Brain microvascular endothelial cell (primary cell): Measurements from ENCODE around the gene CCAR1.
"Not testable (repeated sequence)": the region's sequence is repeated elsewhere in the genome, so short reads cannot be mapped to it uniquely, and the experiment has no call there.

Source experiments
- DNase-seq: peaks from one replicate; pipeline ENCODE4 v3.0.0-alpha.2; 2020
- H3K27ac ChIP-seq: fragments of 250-450 bp; sonication (Bioruptor Pico); 2 replicates; pipeline ENCODE4 v1.5.1; 2020; ENCODE audit warnings: mild to moderate bottlenecking, moderate library complexity
- H3K27me3 ChIP-seq: fragments of 250-450 bp; sonication (Bioruptor Pico); replicated peaks from 2 replicates; pipeline ENCODE4 v1.5.1; 2020; ENCODE audit warnings: mild to moderate bottlenecking
- H3K36me3 ChIP-seq: fragments of 250-450 bp; sonication (Bioruptor Pico); replicated peaks from 2 replicates; pipeline ENCODE4 v1.5.1; 2020; ENCODE audit warnings: mild to moderate bottlenecking
- H3K4me3 ChIP-seq: 2 replicates; pipeline ENCODE4 v1.5.1; 2011; ENCODE audit warnings: low read depth, mild to moderate bottlenecking, control low read depth, low read length, moderate library complexity
- in situ Hi-C: cut with HindIII; loops from 2 replicates; pipeline ENCODE4 v1.10.0; 2017; ENCODE audit warnings: low sequenced_read_pairs, low pct_ligation_motif_present
- TF ChIP-seq, protein P1 (sequence below): IDR thresholded peaks from 2 replicates; pipeline ENCODE4 v1.5.1; 2011; ENCODE audit warnings: low read depth, mild to moderate bottlenecking, moderate library complexity, low read length, control low read depth, inconsistent platforms; ENCODE audit errors: missing control alignments

CCAR1 gene

DNA sequence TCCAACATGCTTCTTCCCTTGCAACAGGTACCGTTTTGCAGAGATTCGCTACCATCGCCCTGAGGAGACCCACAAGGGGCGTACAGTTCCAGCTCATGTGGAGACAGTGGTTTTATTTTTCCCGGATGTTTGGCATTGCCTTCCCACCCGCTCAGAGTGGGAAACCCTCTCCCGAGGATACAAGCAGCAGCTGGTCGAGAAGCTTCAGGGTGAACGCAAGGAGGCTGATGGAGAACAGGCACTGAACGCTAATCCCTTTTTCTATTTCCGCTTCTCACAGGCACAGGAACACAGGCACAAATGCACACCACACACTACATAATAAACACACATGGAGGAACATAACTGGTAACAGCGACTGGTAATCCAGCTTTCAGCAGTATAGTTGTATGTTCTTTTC, 35.2 kb downstream of the CCAR1 start:
- TF ChIP-seq, protein P1, sequence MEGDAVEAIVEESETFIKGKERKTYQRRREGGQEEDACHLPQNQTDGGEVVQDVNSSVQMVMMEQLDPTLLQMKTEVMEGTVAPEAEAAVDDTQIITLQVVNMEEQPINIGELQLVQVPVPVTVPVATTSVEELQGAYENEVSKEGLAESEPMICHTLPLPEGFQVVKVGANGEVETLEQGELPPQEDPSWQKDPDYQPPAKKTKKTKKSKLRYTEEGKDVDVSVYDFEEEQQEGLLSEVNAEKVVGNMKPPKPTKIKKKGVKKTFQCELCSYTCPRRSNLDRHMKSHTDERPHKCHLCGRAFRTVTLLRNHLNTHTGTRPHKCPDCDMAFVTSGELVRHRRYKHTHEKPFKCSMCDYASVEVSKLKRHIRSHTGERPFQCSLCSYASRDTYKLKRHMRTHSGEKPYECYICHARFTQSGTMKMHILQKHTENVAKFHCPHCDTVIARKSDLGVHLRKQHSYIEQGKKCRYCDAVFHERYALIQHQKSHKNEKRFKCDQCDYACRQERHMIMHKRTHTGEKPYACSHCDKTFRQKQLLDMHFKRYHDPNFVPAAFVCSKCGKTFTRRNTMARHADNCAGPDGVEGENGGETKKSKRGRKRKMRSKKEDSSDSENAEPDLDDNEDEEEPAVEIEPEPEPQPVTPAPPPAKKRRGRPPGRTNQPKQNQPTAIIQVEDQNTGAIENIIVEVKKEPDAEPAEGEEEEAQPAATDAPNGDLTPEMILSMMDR: no peak
- H3K4me3 ChIP-seq: no peak overlapping the region
- H3K27ac ChIP-seq: no peak overlapping the region
- DNase-seq: no peak
- in situ Hi-C loops: no loop called here
- peaks cover 78% of the 10 kb centered on the region for H3K36me3 ChIP-seq
- H3K27me3 ChIP-seq: no peaks in the 10 kb centered on the region

DNA sequence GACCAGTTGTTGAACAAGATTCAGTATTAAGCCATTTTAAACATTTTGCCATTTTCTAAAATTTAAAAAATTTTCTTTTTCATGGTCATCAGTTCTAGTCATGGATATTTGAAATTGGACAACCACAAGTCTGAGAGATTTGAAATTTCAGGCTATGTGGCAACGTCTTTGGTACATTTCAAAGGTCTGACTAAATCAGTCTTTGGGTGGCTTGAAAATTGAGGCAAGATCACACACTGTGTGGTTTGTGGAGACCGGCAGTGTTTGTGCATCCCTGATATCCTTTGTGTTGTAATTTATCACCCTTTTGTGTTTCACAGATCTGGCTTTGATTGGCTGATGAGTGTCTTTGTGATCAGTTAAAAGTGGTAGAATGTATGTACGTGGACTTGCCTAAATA, 35.7 kb downstream of the CCAR1 start:
- TF ChIP-seq, protein P1: no peak
- no peak overlapping the region for H3K27ac ChIP-seq
- no peaks in the 10 kb centered on the region for H3K27me3 ChIP-seq
- no peak overlapping the region for H3K4me3 ChIP-seq
- no peak for DNase-seq
- in situ Hi-C loops: no loop called here
- peaks cover 81% of the 10 kb centered on the region for H3K36me3 ChIP-seq

DNA sequence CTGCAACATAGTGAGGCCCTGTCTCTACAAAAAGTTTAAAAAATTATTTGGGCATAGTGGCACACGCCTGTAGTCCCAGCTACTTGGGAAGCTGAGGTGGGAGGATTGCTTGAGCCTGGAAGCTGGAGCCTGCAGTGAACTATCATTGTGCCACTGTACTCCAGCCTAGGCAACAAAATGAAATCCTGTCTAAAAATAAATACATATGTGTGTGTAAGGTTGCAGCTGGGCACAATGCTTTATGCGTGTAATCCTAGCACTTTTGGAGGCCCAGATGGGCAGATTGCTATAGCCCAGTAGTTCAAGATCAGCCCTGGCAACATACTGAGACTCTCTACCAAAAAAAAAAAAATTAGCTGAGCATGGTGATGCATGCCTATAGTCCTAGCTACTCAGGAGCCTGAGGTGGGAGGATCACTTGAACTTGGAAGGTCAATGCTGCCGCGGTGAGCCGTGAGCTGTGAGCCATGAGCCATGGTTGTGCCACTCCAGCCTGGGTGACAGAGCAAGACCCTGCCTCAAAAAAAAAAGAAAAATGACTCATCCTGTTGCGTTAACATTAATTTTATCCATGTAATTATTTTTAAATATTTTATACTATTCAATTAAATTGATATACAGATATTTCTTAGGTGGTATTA, 38.3 kb downstream of the CCAR1 start:
- Histone ChIP-seq H3K27ac (no peak overlapping the region), H3K4me3 (no peak overlapping the region), H3K36me3 (peaks cover 75% of the 10 kb centered on the region), H3K27me3 (no peaks in the 10 kb centered on the region)
- TF ChIP-seq, protein P1: no peak
- in situ Hi-C loops: no loop called here
- DNase-seq: no peak

DNA sequence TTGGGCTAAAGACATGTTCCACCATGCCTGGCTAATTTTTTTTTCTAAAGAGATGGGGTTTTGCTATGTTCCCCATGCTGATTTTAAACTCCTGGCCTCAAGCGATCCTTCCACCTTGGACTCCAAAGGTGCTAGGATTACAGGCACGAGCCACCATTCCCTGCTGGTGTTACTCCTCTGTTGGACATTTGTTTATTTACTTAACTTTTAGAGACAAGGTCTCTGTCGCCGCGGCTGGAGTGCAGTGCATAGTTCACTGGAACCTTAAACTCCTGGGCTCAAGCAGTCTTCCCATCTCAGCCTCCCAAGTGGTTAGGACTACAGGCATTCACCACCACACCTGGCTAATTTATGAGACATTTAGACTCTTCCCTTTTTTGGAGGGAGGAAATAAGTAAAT, 38.9 kb downstream of the CCAR1 start:
- no peak overlapping the region for H3K27ac ChIP-seq
- DNase-seq: no peak

DNA sequence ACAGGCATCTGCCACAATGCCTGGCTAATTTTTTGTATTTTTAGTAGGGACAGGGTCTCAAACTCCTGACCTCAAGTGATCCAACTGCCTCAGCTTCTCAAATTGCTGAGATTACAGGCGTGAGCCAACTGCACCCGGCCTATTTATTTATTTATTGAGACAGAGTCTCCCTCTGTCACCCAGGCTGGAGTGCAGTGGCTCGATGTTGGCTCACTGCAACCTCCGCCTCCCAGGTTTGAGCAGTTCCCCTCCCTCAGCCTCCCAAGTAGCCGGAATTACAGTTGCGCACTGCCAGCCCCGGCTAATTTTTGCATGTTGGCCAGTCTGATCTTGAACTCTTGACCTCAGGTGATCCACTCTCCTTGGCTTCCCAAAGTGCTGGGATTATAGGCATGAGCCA, 46.4 kb downstream of the CCAR1 start:
- in situ Hi-C loops, H3K4me3 ChIP-seq, DNase-seq, H3K27me3 ChIP-seq, H3K27ac ChIP-seq: not testable (repeated sequence)
- H3K36me3 ChIP-seq: peaks cover 75% of the 10 kb centered on the region

More for the DNA sequence above, 38.9 kb downstream of the CCAR1 start:
- Histone ChIP-seq H3K36me3 (peaks cover 73% of the 10 kb centered on the region), H3K4me3 (no peak overlapping the region), H3K27me3 (no peaks in the 10 kb centered on the region)
- in situ Hi-C loops: no loop called here
- TF ChIP-seq, protein P1: no peak

DNA sequence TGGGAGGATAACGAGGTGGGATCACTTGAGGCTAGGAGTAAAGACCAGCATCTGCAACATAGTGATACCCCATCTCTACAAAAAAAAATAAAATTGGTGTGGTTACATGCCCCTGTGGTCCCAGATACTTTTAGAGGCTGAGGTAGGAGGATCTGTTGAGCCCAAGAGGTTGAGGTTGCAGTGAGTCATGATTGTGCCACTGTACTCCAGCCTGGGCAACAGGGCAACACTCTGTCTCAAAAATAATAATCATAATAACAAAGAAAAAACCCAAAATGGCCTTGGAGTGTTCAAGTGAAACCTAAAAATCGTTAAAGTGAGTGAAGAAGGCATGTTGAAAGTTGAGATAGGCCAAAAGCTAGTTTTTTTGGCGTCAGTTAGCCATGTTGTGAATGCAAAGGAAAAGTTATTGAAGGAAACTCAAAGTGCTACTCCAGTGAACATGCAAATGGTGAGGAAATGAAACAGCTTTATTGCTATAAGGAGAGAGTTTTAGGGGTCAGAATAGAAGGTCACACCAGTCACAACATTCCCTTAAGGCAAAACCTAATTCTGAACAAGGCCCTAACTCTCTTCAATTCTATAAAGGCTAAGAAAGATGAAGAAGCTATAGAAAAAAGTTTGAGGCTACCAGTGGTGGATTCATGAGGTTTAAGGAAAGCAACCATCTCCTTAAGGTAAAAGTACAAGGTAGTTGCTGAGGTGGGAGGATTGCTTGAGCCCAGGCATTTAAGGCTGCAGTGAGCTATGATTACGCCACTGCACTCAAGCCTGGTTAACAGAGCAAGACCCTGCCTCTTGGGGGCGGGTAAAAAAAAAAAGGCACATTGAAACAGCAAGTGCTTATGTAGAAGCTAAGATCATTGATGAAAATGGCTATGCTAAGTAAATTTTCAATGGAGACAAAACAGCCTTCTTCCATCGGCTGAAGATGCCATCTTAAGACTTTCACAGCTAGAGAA, 60.9 kb downstream of the CCAR1 start:
- no peak for DNase-seq
- Histone ChIP-seq H3K27ac (no peak overlapping the region), H3K4me3 (no peak overlapping the region), H3K27me3 (no peaks in the 10 kb centered on the region), H3K36me3 (peaks cover 62% of the 10 kb centered on the region)
- TF ChIP-seq, protein P1: no peak
- in situ Hi-C loops: no loop called here
